Measurements from ENCODE around the gene ASAP2. TPM values are rescaled to one million over a fixed set of nuclear protein-coding genes. Genes with fewer than 3 reads are reported as not detected.

Gene ASAP2
- total RNA-seq, 1 donor from 2014 or later: 10.1 TPM

DNA sequence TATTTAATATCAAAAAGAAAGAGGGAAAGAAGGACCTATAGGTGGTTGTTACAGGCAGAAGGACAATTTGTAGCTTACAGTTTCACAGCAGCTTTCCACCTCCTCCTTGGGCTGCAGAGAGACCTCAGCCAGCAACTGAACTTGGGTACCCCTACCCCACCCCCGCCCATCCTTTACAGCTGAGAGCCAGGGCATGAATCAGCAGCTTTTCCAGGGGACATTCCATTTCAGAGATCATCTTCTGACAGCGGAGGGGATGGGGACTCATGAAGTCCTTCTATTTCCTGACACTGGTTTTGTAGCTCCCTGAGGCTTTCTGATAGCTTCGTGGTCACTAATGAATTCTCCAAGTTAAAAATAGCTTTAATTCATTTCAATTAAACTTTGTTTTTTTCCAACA is 120.4 kb downstream of the ASAP2 start:
- intact Hi-C loops (cut with micrococcal nuclease): loop anchor here (10.0 kb wide), 1 partner anchor 122 kb away; the partner anchor contains the start of gene ASAP2
- DNase-seq: no peak
- no peak for ATAC-seq

GRCh38 chr2:9327873-9328352 is 121.3 kb downstream of the ASAP2 start:
- intact Hi-C loops (cut with micrococcal nuclease): loop anchor here (10.0 kb wide), 1 partner anchor 123 kb away; the partner anchor contains the start of gene ASAP2
- DNase-seq (no peak), ATAC-seq (no peak)

DNA sequence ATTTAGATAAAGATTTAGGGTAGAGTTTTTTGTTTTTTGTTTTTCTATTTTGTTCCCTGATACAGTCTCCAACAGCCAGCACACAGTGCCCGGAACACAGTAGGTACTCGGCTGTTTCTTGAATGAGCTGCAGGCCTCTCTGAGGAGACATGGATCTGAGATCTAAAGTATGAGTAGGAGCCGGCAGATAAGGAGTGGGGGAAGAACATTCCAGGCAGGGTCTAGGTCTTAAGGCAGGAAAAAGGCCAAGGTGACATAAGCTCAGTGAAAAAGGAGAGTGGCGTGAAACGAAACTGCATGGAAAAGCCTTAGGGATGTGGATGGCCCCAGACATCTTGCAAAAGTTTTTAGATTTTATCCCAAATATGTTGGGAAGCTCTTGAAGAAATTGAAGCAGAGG is 122.3 kb downstream of the ASAP2 start:
- ATAC-seq (no peak), DNase-seq (no peak)
- intact Hi-C loops (cut with micrococcal nuclease): loop anchor here (10.0 kb wide), 1 partner anchor 124 kb away; the partner anchor contains the start of gene ASAP2

DNA sequence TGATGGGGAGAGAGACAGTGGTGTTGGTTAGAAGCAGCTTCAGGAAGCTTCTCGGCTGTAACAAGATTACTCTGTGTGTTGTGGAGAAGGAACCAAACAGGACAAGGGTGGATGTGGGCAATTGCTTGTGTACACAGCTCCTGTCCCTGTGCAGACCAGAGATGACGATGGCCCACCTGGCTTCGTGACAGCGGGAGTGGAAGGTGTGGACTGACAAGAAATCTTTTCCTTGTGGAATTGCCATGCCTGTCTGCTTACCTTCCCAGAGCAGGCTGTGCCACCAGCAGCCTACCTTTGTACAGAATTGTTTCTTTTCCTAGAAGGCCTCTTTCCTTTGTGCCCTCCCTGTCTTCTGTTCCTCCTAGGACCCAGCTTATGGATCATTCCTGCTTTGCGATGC is 122.9 kb downstream of the ASAP2 start:
- intact Hi-C loops (cut with micrococcal nuclease): loop anchor here (10.0 kb wide), 1 partner anchor 125 kb away; the partner anchor contains the start of gene ASAP2
- ATAC-seq: no peak

DNA sequence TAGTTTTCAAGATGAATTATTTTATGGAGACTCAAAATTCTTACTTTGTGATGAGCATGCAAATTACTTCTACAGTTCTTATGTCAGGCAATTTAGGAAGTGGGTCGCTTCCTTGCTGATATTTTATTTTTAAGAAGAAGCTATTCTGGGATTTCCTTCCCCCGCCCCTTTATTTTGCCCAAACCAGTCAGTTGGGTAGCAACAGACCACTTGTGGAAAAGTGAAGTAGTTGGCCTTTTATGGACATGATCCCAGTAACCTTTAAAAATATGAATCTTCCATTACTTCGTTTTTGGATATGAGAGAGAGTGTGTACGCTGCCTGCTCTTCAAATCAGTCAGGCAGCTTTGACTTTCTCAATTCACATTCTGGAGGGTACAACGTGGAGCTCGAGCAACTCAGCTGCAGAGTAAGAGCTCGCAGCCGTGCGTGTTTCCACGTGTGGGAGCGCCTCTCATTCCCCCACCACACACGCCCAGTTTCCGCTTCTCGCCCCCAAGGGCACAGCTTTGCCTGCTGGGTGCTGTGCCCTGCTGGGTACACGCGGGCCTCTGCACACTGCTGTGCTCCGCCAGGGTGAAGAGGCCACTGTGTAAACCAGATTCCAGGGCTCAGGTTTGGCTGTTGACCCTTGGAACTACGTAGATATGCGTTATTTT is 124.1 kb downstream of the ASAP2 start:
- DNase-seq: no peak
- intact Hi-C loops (cut with micrococcal nuclease): loop anchor here (10.0 kb wide), 1 partner anchor 186 kb away; no protein-coding TSS in a partner anchor
- ATAC-seq: peak; percentile 16

More for the DNA sequence above, 122.9 kb downstream of the ASAP2 start:
- no peak for DNase-seq

DNA sequence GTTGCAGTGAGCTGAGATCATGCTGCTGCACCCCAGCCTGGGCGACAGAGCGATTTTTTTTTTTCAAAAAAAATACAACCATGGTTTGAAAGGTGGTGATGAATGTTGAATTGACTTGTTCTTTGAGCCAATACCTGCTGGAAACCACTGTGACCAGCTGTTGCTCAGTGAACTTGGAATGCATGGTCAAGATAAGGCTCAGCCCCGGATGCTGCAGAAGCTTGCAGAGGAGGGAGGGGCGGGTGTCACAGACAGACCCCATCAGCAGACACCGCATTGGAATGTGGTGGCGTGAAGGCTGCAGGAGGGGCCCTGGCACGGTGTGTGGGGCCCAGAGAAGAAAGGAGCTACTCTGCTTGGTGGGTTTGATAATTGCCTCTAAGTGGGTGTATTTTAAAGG is 125.1 kb downstream of the ASAP2 start:
- DNase-seq (no peak), ATAC-seq (no peak)
- intact Hi-C loops (cut with micrococcal nuclease): loop anchor here (10.0 kb wide), 1 partner anchor 187 kb away; no protein-coding TSS in a partner anchor

DNA sequence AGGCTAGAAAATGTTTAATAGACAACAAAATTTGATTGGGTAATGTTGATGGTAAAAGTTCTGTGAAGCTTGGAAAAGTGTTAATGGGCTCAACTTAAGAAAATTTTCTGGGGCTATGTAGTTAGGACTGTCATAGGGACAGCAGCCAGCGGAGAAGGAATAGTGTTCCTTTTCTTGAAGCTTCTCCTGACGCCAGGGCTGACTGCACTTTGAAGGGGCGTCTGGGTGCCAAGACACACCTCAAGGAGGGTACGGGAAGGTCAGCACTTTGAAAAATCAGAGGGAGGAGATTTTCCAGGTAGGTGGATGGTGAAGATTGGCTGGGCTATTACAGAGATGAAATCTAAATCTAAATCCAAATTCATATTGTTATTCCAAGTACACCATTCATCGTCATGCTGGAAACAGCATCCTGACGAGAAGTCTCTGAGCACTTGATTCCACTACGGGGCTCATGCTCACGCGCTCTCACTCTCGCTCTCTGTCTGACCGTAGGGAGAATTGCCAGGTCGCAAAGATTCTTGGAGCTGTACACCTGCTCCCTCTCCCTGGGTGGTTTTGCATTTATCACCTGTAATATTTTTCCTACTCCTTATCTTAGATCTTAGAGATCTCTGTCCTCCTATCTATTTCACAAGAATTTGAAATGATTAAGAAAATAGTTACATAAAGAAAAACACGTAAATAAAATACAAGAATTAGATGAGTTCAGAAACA is 125.7 kb downstream of the ASAP2 start:
- ATAC-seq: no peak
- no peak for DNase-seq
- intact Hi-C loops (cut with micrococcal nuclease): loop anchor here (10.0 kb wide), 1 partner anchor 187 kb away; no protein-coding TSS in a partner anchor

DNA sequence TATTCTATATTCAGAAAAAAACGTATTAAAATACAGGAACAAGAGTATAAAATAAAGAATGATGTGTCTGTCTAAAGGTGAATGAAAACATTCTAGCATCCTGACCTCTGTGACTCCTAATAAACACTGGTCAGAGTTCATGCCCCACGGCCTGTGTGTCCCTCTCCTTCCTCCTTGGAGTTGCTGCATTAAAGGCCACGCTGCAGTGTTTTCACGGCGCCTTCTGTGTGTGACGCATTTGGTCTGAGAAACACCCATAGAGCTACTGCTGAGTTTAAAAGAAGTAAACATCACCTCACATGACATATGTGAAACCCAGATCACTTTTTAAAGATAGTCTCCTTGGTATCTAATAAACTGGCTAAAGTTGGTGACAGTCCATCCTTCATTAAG is 126.2 kb downstream of the ASAP2 start:
- intact Hi-C loops (cut with micrococcal nuclease): loop anchor here (10.0 kb wide), 1 partner anchor 188 kb away; no protein-coding TSS in a partner anchor
- ATAC-seq: no peak
- no peak for DNase-seq

GRCh38 chr2:9333591-9334171 is 127.1 kb downstream of the ASAP2 start:
- intact Hi-C loops (cut with micrococcal nuclease): loop anchor here (10.0 kb wide), 1 partner anchor 189 kb away; no protein-coding TSS in a partner anchor
- ATAC-seq (peak; percentile 87), DNase-seq (peak; percentile 49)

- DNase-seq (no peak), ATAC-seq (no peak)
- intact Hi-C loops (cut with micrococcal nuclease): loop anchor here (10.0 kb wide), 1 partner anchor 190 kb away; no protein-coding TSS in a partner anchor
These were observed 128.1 kb downstream of the ASAP2 start for GRCh38 chr2:9334761-9335160.

GRCh38 chr2:9335322-9335832 is 128.8 kb downstream of the ASAP2 start:
- DNase-seq: no peak
- intact Hi-C loops (cut with micrococcal nuclease): loop anchor here (10.0 kb wide), 1 partner anchor 191 kb away; no protein-coding TSS in a partner anchor
- ATAC-seq: no peak

- intact Hi-C loops (cut with micrococcal nuclease): loop anchor here (10.0 kb wide), 1 partner anchor 191 kb away; no protein-coding TSS in a partner anchor
- ATAC-seq (no peak), DNase-seq (no peak)
These were observed 129.6 kb downstream of the ASAP2 start for GRCh38 chr2:9336241-9336575.

DNA sequence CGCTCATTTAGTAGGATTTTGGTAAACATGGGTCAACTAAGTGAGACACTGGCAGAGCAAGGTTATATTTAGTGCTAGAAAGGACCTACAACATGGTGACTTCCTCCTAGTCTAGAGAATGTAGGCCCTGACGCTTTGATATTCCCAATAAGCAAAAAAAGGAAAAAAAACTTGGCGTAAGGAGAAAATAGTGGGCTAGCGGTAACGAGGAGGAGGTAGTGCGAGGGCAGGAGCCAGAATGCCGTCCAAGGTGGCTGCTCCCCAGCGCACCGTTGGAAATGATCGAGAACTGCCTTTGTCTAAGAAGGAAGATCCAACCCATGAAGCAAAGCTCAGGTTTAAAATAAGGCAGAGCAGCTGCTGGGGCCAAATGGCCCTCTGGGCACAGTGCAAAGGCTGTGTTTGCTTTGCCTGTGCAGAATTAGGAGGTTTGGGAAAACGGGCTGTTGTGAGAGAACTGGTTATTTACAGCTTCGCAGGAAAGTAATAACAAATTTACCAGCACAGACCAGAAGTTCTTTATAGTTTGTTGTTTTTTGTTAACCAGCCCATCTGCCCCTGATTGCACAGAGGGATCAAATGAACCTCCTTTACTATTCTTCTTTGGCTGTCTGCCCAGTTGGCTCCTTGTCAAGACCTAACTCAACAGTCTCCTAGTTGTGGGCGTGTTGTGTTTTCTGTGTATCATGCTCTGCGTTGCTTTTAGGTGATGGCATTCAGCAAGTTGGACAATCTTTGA is 130.1 kb downstream of the ASAP2 start:
- DNase-seq (no peak), ATAC-seq (peak; percentile 56)
- intact Hi-C loops (cut with micrococcal nuclease): loop anchor here (10.0 kb wide), 1 partner anchor 192 kb away; no protein-coding TSS in a partner anchor

GRCh38 chr2:9337901-9338300 is 131.3 kb downstream of the ASAP2 start:
- ATAC-seq (no peak), DNase-seq (no peak)
- intact Hi-C loops (cut with micrococcal nuclease): loop anchor here (10.0 kb wide), 1 partner anchor 193 kb away; no protein-coding TSS in a partner anchor

GRCh38 chr2:9341337-9341887 is 134.8 kb downstream of the ASAP2 start:
- intact Hi-C loops (cut with micrococcal nuclease): no loop called here
- DNase-seq (no peak), ATAC-seq (no peak)

GRCh38 chr2:9342659-9343058 is 136.0 kb downstream of the ASAP2 start:
- no peak for DNase-seq
- intact Hi-C loops (cut with micrococcal nuclease): no loop called here
- ATAC-seq: no peak

- ATAC-seq (no peak), DNase-seq (no peak)
- intact Hi-C loops (cut with micrococcal nuclease): no loop called here
These were observed 136.9 kb downstream of the ASAP2 start for GRCh38 chr2:9343524-9343923.

DNA sequence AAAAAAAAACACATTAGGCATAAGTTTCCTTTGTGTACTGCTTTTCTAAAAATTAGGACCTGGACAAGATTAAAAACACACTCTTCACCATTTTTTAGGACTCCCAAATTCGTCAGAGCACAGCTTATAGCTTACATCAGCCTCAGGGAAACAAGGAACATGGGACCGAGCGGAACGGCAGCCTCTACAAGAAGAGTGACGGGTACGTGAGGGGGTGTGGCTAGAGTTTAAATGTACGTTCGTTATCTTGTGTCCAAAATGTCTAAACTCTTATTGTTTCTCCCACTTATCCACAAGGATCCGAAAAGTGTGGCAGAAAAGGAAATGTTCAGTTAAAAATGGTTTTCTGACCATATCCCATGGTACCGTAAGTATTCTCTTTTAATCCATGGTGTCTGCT is 137.8 kb downstream of the ASAP2 start:
- no peak for DNase-seq
- ATAC-seq: no peak
- intact Hi-C loops (cut with micrococcal nuclease): no loop called here
